Karpas-422 (cell line): Measurements from ENCODE around the gene PROK2. TPM values are rescaled to one million over a fixed set of nuclear protein-coding genes. Genes with fewer than 3 reads are reported as not detected.

Experiments used
- DNase-seq: peaks from one replicate; pipeline ENCODE4 v3.0.0-alpha.2; 2015
- H2AFZ ChIP-seq: fragments of 200-600 bp; sonication (generic); 2 replicates; pipeline ENCODE4 v1.6.1; 2014; ENCODE audit warnings: antibody characterized with exemption, low read length, mixed read lengths
- H3K27ac ChIP-seq: fragments of 200-600 bp; sonication (generic); 2 replicates; pipeline ENCODE4 v1.5.1; 2014; ENCODE audit warnings: mild to moderate bottlenecking, low read length, moderate library complexity
- H3K27me3 ChIP-seq: fragments of 200-600 bp; sonication (generic); 2 replicates; pipeline ENCODE4 v1.6.1; 2014; ENCODE audit warnings: low read length, mixed read lengths
- H3K36me3 ChIP-seq: fragments of 200-600 bp; sonication (generic); 2 replicates; pipeline ENCODE4 v1.6.1; 2014; ENCODE audit warnings: low read length, mixed read lengths; ENCODE audit not compliant: insufficient read depth
- H3K4me1 ChIP-seq: fragments of 200-600 bp; sonication (generic); 2 replicates; pipeline ENCODE4 v1.6.1; 2014; ENCODE audit warnings: mild to moderate bottlenecking, low read length, mixed read lengths
- H3K4me2 ChIP-seq: fragments of 200-600 bp; sonication (generic); 2 replicates; pipeline ENCODE4 v1.6.1; 2014; ENCODE audit warnings: low read length, low read depth, mild to moderate bottlenecking; ENCODE audit not compliant: poor library complexity, severe bottlenecking
- H3K4me3 ChIP-seq: fragments of 200-600 bp; sonication (generic); 2 replicates; pipeline ENCODE4 v1.5.1; 2014; ENCODE audit warnings: mild to moderate bottlenecking, antibody characterized with exemption, low read length, mixed read lengths
- H3K79me2 ChIP-seq: fragments of 200-600 bp; sonication (generic); 2 replicates; pipeline ENCODE4 v1.6.1; 2014; ENCODE audit warnings: mild to moderate bottlenecking, low read length, mixed read lengths
- H3K9ac ChIP-seq: fragments of 200-600 bp; sonication (generic); 2 replicates; pipeline ENCODE4 v1.6.0; 2014; ENCODE audit warnings: low read length
- H3K9me2 ChIP-seq: fragments of 200-600 bp; sonication (generic), shearing (Covaris generic); replicated peaks from 2 replicates; pipeline ENCODE4 v1.6.0; 2014; ENCODE audit warnings: mild to moderate bottlenecking, low read length, moderate library complexity; ENCODE audit not compliant: insufficient read depth
- H3K9me3 ChIP-seq: fragments of 300-700, 200-600 bp; sonication (generic); 2 replicates; pipeline ENCODE4 v1.6.1; 2014; ENCODE audit warnings: low read length, mixed read lengths
- H4K20me1 ChIP-seq: fragments of 200-600 bp; sonication (generic); 2 replicates; pipeline ENCODE4 v1.6.1; 2014; ENCODE audit warnings: mild to moderate bottlenecking, antibody characterized with exemption, low read length, low read depth; ENCODE audit not compliant: insufficient read depth
- total RNA-seq: library from RNA; depleted of rRNA; stranded (reverse); fragments of >200 nt; shearing (Covaris generic); gene quantifications from 2 replicates; pipeline ENCODE4 v1.2.3, GENCODE V29; 2014; ENCODE audit warnings: low replicate concordance; rRNA removed

PROK2 gene
- not detected in 2 replicates for total RNA-seq

GRCh38 chr3:71784914-71785531, at the start of gene PROK2:
PROK2 (minus strand) TSS chr3:71785148; CDS start chr3:71785052, 96 bp downstream.
- Histone ChIP-seq H3K27ac (no peak within 1 kb of the TSS), H3K79me2 (no peaks in the 10 kb centered on the region), H2AFZ (no peak within 1 kb of the TSS), H3K36me3 (no peaks in the 10 kb centered on the region), H3K4me2 (no peak within 1 kb of the TSS), H3K4me1 (peaks cover 19% of the 10 kb centered on the region), H4K20me1 (no peaks in the 10 kb centered on the region), H3K9me3 (no peaks in the 10 kb centered on the region), H3K27me3 (no peaks in the 10 kb centered on the region), H3K9me2 (no peaks in the 10 kb centered on the region), H3K4me3 (no peak within 1 kb of the TSS), H3K9ac (no peak within 1 kb of the TSS)
- DNase-seq, result no peak

GRCh38 chr3:71831599-71831998, 46.7 kb upstream of the PROK2 start:
- no peaks in the 10 kb centered on the region for H3K36me3 ChIP-seq
- no peaks in the 10 kb centered on the region for H3K4me1 ChIP-seq
- no peak for DNase-seq
- H3K9me3 ChIP-seq, result no peaks in the 10 kb centered on the region
- H3K4me2 ChIP-seq, result no peak overlapping the region
- no peak overlapping the region for H3K9ac ChIP-seq
- no peaks in the 10 kb centered on the region for H4K20me1 ChIP-seq
- no peak overlapping the region for H3K4me3 ChIP-seq
- H2AFZ ChIP-seq, result no peak overlapping the region
- no peaks in the 10 kb centered on the region for H3K79me2 ChIP-seq
- no peaks in the 10 kb centered on the region for H3K9me2 ChIP-seq
- no peaks in the 10 kb centered on the region for H3K27me3 ChIP-seq
- H3K27ac ChIP-seq, result no peak overlapping the region

GRCh38 chr3:71825551-71826283, 40.8 kb upstream of the PROK2 start:
- no peak for DNase-seq
- no peaks in the 10 kb centered on the region for H3K79me2 ChIP-seq
- H3K4me2 ChIP-seq, result no peak overlapping the region
- H3K9me2 ChIP-seq, result no peaks in the 10 kb centered on the region
- no peak overlapping the region for H3K4me3 ChIP-seq
- no peaks in the 10 kb centered on the region for H4K20me1 ChIP-seq
- H3K27ac ChIP-seq, result no peak overlapping the region
- H3K9ac ChIP-seq, result no peak overlapping the region
- no peaks in the 10 kb centered on the region for H3K27me3 ChIP-seq
- no peak overlapping the region for H2AFZ ChIP-seq
- H3K36me3 ChIP-seq, result no peaks in the 10 kb centered on the region
- H3K9me3 ChIP-seq, result no peaks in the 10 kb centered on the region
- H3K4me1 ChIP-seq, result no peaks in the 10 kb centered on the region

- H3K79me2 ChIP-seq, result no peaks in the 10 kb centered on the region
- H3K4me2 ChIP-seq, result no peak overlapping the region
- no peaks in the 10 kb centered on the region for H3K9me2 ChIP-seq
- H2AFZ ChIP-seq, result no peak overlapping the region
- H3K27ac ChIP-seq, result no peak overlapping the region
- DNase-seq, result no peak
- no peaks in the 10 kb centered on the region for H3K27me3 ChIP-seq
- no peaks in the 10 kb centered on the region for H3K36me3 ChIP-seq
- no peak overlapping the region for H3K9ac ChIP-seq
- H4K20me1 ChIP-seq, result no peaks in the 10 kb centered on the region
- no peaks in the 10 kb centered on the region for H3K4me1 ChIP-seq
- H3K4me3 ChIP-seq, result no peak overlapping the region
- no peaks in the 10 kb centered on the region for H3K9me3 ChIP-seq
Observed at GRCh38 chr3:71821116-71821515, 36.2 kb upstream of the PROK2 start.

- Histone ChIP-seq H3K9me3 (no peaks in the 10 kb centered on the region), H3K9ac (no peak overlapping the region), H3K36me3 (no peaks in the 10 kb centered on the region), H2AFZ (no peak overlapping the region), H3K27me3 (0 out of 2 replicates have a peak, but pooled peaks cover 3% of the 10 kb centered on the region), H3K4me2 (no peak overlapping the region), H3K4me1 (no peaks in the 10 kb centered on the region), H3K4me3 (no peak overlapping the region), H4K20me1 (no peaks in the 10 kb centered on the region), H3K79me2 (no peaks in the 10 kb centered on the region), H3K9me2 (no peaks in the 10 kb centered on the region), H3K27ac (no peak overlapping the region)
- no peak for DNase-seq
Observed at GRCh38 chr3:71817262-71817661, 32.3 kb upstream of the PROK2 start.

- Histone ChIP-seq H3K9me3 (no peaks in the 10 kb centered on the region), H3K27me3 (0 out of 2 replicates have a peak, but pooled peaks cover 3% of the 10 kb centered on the region), H3K4me2 (no peak overlapping the region), H3K4me1 (no peaks in the 10 kb centered on the region), H2AFZ (no peak overlapping the region), H4K20me1 (no peaks in the 10 kb centered on the region), H3K27ac (no peak overlapping the region), H3K9ac (no peak overlapping the region), H3K9me2 (no peaks in the 10 kb centered on the region), H3K36me3 (no peaks in the 10 kb centered on the region), H3K4me3 (no peak overlapping the region), H3K79me2 (no peaks in the 10 kb centered on the region)
- DNase-seq, result no peak
Observed at GRCh38 chr3:71816767-71817156, 31.8 kb upstream of the PROK2 start.

- H3K9me2 ChIP-seq, result no peaks in the 10 kb centered on the region
Observed at GRCh38 chr3:71815340-71816067, 30.6 kb upstream of the PROK2 start.

GRCh38 chr3:71813704-71814103, 28.8 kb upstream of the PROK2 start:
- no peak overlapping the region for H3K9ac ChIP-seq
- no peak overlapping the region for H3K4me3 ChIP-seq
- H3K9me3 ChIP-seq, result no peaks in the 10 kb centered on the region
- no peaks in the 10 kb centered on the region for H3K9me2 ChIP-seq
- no peak overlapping the region for H3K4me2 ChIP-seq
- no peak overlapping the region for H2AFZ ChIP-seq
- no peak for DNase-seq
- no peaks in the 10 kb centered on the region for H3K4me1 ChIP-seq
- no peaks in the 10 kb centered on the region for H3K36me3 ChIP-seq
- H3K27ac ChIP-seq, result no peak overlapping the region
- H3K27me3 ChIP-seq, result 0 out of 2 replicates have a peak, but pooled peaks cover 3% of the 10 kb centered on the region
- no peaks in the 10 kb centered on the region for H3K79me2 ChIP-seq
- H4K20me1 ChIP-seq, result no peaks in the 10 kb centered on the region

More at GRCh38 chr3:71815340-71816067, 30.6 kb upstream of the PROK2 start:
- Histone ChIP-seq H3K4me1 (no peaks in the 10 kb centered on the region), H3K36me3 (no peaks in the 10 kb centered on the region), H3K27me3 (0 out of 2 replicates have a peak, but pooled peaks cover 3% of the 10 kb centered on the region), H3K4me3 (no peak overlapping the region), H3K4me2 (no peak overlapping the region), H3K79me2 (no peaks in the 10 kb centered on the region), H3K27ac (no peak overlapping the region), H3K9me3 (no peaks in the 10 kb centered on the region), H3K9ac (no peak overlapping the region), H4K20me1 (no peaks in the 10 kb centered on the region), H2AFZ (no peak overlapping the region)
- DNase-seq, result no peak
